ENCODE data around the gene SOBP. TPM values are rescaled to one million over a fixed set of nuclear protein-coding genes. Genes with fewer than 3 reads are reported as not detected.

The SOBP gene
- total and polyA plus RNA-seq, 8 donors = 0.58 to 16.9 (median 4.4) TPM

GRCh38 chr6:107662333-107662732 is 172.4 kb downstream of the SOBP start:
- H3K4me3 ChIP-seq = no peak overlapping the region
- WGBS, 5 donors = 60 to 91% (median 70%) methylated on average over 4 of the region's 4 CpGs
- no peaks in the 10 kb centered on the region for H3K9me3 ChIP-seq
- DNase-seq = no peak
- no peaks in the 10 kb centered on the region for H3K27me3 ChIP-seq
- H3K4me1 ChIP-seq = peaks cover 9 to 26% (median 11%) of the 10 kb centered on the region in 4 donors
- TF ChIP-seq POLR2AphosphoS5 (IDR thresholded peaks at IDR 0.05) (no peak), CTCF (IDR thresholded peaks at IDR 0.05) (no peak), POLR2A (IDR thresholded peaks at IDR 0.05) (no peak), EP300 (IDR thresholded peaks at IDR 0.05) (no peak)
- intact Hi-C loops (cut with DNase I; ENCODE audit: low total_unique reads) = no loop called here
- H3K36me3 ChIP-seq = no peaks in the 10 kb centered on the region
- H3K27ac ChIP-seq = no peak overlapping the region

- no peak overlapping the region for H3K4me3 ChIP-seq
- DNase-seq = no peak
- H3K4me1 ChIP-seq = peaks cover 6 to 16% (median 10%) of the 10 kb centered on the region in 4 donors
- no peaks in the 10 kb centered on the region for H3K36me3 ChIP-seq
- intact Hi-C loops (cut with DNase I; ENCODE audit: low total_unique reads) = no loop called here
- H3K27me3 ChIP-seq = no peaks in the 10 kb centered on the region
- TF ChIP-seq EP300 (IDR thresholded peaks at IDR 0.05) = no peak
- TF ChIP-seq POLR2AphosphoS5 (IDR thresholded peaks at IDR 0.05) = no peak
- no peak for TF ChIP-seq POLR2A (IDR thresholded peaks at IDR 0.05)
- no peak for TF ChIP-seq CTCF (IDR thresholded peaks at IDR 0.05)
- no peak overlapping the region for H3K27ac ChIP-seq
- no peaks in the 10 kb centered on the region for H3K9me3 ChIP-seq
- WGBS, 5 donors = 88 to 93% (median 90%) methylated on average over 6 of the region's 6 CpGs
Measured at GRCh38 chr6:107663308-107663707, 173.4 kb downstream of the SOBP start.

- peak in 1 of 2 donors; percentile 60 for DNase-seq
- Histone ChIP-seq H3K4me1 (peaks cover 5 to 17% (median 10%) of the 10 kb centered on the region in 4 donors), H3K36me3 (no peaks in the 10 kb centered on the region), H3K27ac (peak overlapping the region in 1 of 5 donors; percentile 16), H3K4me3 (no peak overlapping the region), H3K9me3 (no peaks in the 10 kb centered on the region), H3K27me3 (no peaks in the 10 kb centered on the region)
- TF ChIP-seq POLR2A (IDR thresholded peaks at IDR 0.05) (no peak), CTCF (IDR thresholded peaks at IDR 0.05) (no peak), EP300 (IDR thresholded peaks at IDR 0.05) (no peak), POLR2AphosphoS5 (IDR thresholded peaks at IDR 0.05) (no peak)
- 63 to 79% (median 64%) methylated on average over 4 of the region's 4 CpGs for WGBS, 5 donors
- intact Hi-C loops (cut with DNase I; ENCODE audit: low total_unique reads) = no loop called here
Measured at GRCh38 chr6:107665382-107665781, 175.5 kb downstream of the SOBP start.

- H3K4me1 ChIP-seq = peaks cover 9 to 24% (median 16%) of the 10 kb centered on the region in 4 donors
- no peaks in the 10 kb centered on the region for H3K36me3 ChIP-seq
- TF ChIP-seq POLR2AphosphoS5 (IDR thresholded peaks at IDR 0.05) = no peak
- TF ChIP-seq POLR2A (IDR thresholded peaks at IDR 0.05) = no peak
- TF ChIP-seq EP300 (IDR thresholded peaks at IDR 0.05) = no peak
- TF ChIP-seq CTCF (IDR thresholded peaks at IDR 0.05) = no peak
- no peaks in the 10 kb centered on the region for H3K9me3 ChIP-seq
- H3K27ac ChIP-seq = peak overlapping the region in 1 of 5 donors; percentile 16
- peak in 1 of 2 donors; percentile 51 for DNase-seq
- 37 to 56% (median 38%) methylated on average over 15 of the region's 15 CpGs for WGBS, 5 donors
- H3K4me3 ChIP-seq = no peak overlapping the region
- intact Hi-C loops (cut with DNase I; ENCODE audit: low total_unique reads) = no loop called here
- H3K27me3 ChIP-seq = no peaks in the 10 kb centered on the region
Measured at GRCh38 chr6:107666084-107666980, 176.4 kb downstream of the SOBP start.
